Esophagus mucosa (tissue), 1 donor: ENCODE measurements around the gene HIPK3. TPM values are rescaled to one million over a fixed set of nuclear protein-coding genes. Genes with fewer than 3 reads are reported as not detected.

Experiments used
- ATAC-seq: fragments of 200-7000 bp; cut with Tn5 transposase; one replicate; pipeline ENCODE4 v1.9.1; 2020
- total RNA-seq: library from RNA; stranded (reverse); gene quantifications from one replicate; pipeline ENCODE4 v1.2.4, GENCODE V29; 2023
- donor health status: DM: yes; HTN: yes; CAD: no.

The HIPK3 gene
- total RNA-seq, 1 donor from 2014 or later: 61.4 TPM

DNA sequence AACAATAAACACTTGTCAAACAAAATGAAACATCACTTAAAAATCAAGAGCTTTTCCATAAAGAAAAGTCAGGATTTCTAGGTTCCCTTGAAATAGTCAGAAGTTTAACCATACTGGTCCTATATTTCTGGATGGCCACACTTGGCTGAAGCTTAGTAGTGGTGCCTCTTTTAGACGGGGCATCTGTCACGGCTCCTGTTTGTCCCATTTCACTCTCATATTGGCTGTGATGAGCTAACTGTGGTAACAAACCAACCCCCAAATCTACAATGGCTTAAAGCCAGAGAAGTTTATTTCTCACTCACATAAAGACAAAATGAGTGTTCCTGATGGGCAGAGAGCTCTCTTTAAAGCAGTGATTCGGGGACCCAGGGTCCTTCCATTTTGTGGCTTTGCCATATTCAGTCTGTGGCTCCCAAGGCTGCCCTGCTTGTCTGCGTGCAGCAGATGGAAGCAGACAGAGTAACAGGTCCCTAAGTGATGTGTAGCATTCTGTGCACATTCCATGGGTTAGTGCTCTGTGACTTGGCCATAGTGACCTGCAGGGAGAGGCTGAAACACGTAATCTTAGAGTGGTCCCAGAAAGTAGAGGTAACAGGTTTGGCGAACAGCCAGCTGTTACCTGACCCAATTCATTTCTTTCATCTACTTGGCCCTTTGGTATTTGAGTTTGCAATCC, 137.4 kb downstream of the HIPK3 start:
- no peak for ATAC-seq

DNA sequence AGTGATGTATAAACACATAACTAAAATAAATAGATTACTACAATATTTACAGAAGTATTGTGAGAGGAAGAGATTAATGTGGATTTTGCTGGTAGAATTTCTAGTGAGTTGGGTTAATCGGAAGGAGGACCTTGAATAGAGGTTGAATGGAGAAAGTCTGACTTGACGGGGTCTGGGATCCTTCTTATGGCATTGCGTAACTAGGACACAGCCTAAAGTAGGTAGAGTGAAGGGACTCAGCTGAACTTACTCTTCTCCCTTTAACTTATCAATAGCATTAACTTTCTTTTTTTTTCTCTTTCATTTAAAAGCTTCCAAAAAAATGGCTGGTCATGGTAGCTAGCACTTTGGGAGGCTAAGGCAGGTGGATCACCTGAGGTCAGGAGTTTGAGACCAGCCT, 139.2 kb downstream of the HIPK3 start:
- no peak for ATAC-seq

DNA sequence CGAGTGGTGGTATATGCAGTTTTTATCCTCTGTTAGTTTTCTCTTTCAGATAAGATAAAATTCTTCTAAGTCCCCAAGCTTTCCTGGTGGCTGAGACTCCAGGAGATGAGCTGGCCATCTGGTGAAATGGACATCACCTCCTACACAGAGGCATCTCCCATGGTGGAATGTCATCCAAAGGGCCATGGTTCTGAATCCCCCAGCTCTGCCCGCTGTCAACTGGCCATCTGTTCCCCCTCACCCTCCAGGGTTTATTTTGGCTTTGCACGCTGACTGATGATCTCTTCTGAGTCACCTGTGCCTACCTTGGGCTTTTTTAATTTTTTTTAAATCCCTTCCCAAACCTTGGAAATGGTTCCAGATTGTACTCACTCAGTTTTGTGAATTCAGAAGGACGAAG, 142.2 kb downstream of the HIPK3 start:
- no peak for ATAC-seq

DNA sequence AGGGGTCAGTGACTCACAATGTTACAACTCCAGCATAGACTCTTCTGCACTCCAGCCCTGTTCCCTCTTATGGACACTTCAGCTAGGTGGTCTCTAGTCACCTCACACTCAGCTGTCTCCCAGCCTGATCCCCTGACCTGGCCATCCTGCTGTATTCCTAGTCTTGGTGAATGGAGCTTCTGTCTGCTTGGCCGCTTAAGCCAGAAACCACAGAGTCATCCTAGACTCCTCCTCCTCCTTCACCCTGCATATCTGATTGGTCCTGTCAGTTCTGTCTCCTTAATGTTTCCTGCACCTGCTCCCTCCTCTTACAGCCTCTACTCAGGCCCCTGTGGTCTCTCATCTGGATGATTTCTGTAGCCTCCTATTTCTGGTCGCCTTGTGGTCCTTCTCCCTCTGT, 144.9 kb downstream of the HIPK3 start:
- no peak for ATAC-seq

DNA sequence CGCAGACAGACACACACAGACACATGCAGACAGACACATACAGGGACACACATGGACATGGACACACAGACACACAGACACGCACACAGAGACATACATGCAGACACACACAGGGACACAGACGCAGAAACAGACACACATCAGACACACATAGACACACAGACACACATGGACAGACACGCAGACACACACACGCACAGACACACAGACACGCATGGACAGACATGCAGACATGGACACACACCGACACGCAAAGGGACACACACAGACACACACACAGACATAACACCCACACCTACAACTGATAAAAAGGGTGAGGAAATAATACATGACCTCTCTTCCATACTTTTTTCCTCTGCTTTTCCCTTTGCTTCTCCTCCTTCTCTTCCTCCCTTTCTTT, 146.2 kb downstream of the HIPK3 start:
- no peak for ATAC-seq

DNA sequence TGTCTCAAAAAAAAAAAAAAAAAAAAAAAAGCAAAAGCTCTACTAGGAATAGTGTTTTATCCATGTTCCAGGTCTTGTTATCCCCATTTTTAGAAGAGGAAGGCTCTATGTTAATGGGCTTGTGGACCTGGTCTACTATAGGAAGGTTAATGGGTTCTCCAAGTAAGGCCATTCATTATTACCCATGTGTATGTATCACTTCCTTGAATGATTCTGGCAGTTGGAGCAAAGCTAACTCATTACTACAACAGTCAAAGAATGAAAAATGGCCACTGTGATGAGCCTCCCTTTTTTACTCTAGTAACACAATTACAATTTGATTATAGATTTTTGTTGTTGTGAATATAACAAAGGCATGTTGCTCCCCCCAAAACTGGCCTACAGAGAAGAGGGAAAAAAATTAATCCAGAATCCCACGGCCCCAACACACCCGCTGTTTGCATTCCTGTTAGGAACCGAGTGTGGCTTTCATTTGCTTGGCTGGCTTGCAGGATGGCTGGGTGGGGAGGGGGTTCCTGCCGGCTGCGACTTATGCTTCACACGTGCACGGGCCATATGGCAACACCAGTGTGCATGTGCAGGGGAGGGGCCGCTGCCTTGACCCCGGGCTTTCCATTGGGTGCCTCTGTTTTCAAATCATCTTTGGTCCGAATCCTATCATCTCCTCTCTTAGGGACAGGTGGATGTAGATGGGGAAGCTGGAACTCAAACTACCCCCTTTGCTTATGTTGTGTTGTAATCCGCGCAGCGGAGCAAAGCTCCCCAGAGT, 148.8 kb downstream of the HIPK3 start:
- no peak for ATAC-seq

Other genes with a start within 250 kb of the HIPK3 start
- 5.6 TPM for gene DEPDC7, start 241.5 kb upstream of the HIPK3 start, total RNA-seq
- gene TCP11L1, start 217.8 kb upstream of the HIPK3 start, total RNA-seq: 7.6 TPM
- gene CSTF3, start 95.9 kb upstream of the HIPK3 start, total RNA-seq: 13.5 TPM
- gene KIAA1549L, start 118.7 kb downstream of the HIPK3 start, total RNA-seq: 0.48 TPM